ENCODE data around the gene DKK3.

DKK3 gene

GRCh38 chr11:12029738-12030363, 21.4 kb upstream of the DKK3 start:
- no peak for DNase-seq

GRCh38 chr11:12029119-12029518, 20.7 kb upstream of the DKK3 start:
- no peak for DNase-seq

GRCh38 chr11:12028303-12028702, 19.9 kb upstream of the DKK3 start:
- no peak for DNase-seq

DNA sequence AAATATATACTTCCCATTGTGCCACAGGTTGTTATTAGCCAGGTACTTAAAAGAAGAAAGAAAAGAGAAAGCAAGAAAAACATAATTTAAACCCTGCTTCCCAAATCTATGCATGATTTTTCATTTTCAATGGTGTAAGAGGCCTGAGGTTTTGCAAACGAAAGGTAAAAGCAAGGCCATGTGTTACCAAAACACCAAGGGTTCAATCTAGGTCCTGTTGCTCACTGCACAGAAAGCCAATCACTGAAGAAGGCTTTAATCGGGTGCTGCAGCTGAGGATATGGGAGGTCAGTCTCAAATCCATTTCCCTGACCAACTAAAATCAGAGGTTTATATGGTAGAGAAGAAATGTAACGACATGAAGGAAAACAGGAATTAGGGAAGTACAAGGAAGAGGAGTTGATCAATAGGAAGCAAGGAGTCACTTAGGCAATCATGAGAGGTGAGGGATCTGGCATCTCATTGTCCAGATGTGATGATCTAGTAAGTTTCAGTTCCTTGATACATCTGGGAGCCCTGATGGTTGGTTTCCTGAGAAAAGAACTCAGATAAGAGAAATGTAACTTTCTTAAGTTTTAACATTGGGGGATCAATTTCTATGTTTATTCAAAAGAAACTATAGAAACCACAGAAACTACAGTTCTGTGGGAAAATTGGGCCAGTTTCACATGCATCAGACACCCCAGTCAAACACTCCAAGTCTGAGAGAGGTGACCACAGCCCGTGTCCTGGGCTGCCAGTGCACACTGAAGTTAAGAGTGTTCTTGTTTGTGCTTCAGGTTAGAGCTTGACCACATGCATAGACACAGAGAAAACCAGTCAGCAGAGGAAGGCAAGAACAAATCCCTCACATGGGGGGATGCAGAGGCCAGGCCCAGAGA, 18.1 kb upstream of the DKK3 start:
- DNase-seq = no peak

DNA sequence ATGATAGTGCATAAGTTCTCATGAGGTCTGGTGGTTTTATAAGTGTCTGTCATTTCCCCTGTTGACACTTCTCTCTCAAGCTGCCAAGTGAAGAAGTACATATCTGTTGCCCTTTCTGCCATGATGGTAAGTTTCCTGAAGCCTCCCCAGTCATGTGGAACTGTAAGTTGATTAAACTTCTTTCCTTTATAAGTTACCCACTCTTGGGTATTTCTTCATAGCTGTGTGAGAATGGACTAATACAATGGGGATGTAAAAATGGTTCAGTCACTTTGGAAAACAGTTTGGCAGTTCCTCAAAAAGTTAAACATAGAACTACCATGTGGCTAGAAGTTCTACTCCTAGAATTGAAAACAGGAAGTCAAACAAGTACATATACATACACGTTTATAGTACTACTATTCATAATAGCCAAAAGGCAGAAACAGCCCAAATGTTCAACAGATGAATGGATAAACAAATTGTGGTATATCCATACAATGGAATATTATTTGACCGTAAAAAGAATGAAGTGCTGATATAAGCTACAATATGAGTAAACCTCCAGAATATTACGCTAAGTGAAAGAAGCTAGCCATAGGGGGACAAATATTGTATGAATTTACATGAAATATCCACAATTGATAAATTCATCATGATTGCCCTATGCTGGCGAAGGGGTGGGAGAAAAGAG, 16.0 kb upstream of the DKK3 start:
- DNase-seq = no peak

GRCh38 chr11:12023015-12023414, 14.6 kb upstream of the DKK3 start:
- DNase-seq = no peak

- DNase-seq = no peak
These were observed 12.1 kb upstream of the DKK3 start for GRCh38 chr11:12020546-12020945.

GRCh38 chr11:12019866-12020416, 11.5 kb upstream of the DKK3 start:
- DNase-seq = no peak

GRCh38 chr11:12019337-12019736, 10.9 kb upstream of the DKK3 start:
- no peak for DNase-seq

- DNase-seq = no peak
These were observed 9.5 kb upstream of the DKK3 start for GRCh38 chr11:12017865-12018453.

GRCh38 chr11:12017243-12017678, 8.8 kb upstream of the DKK3 start:
- no peak for DNase-seq

GRCh38 chr11:12016246-12016645, 7.8 kb upstream of the DKK3 start:
- DNase-seq = no peak

DNA sequence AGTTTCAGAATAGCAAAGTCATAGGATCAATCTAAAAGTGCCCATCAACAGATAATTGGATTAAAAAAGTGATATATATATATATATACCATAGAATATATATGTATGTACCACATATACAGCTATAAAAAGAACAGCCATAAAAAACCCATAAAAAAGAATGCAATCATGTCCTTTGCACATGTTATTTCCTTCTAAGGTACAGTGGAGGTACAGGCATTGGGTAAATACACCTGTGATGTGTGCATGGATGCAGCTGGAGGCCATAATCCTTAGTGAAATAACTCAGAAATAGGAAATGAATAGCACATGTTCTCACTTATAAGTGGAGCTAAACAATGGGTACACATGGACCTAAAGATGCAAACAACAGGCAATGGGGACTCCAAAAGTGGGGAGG, 7.1 kb upstream of the DKK3 start:
- no peak for DNase-seq

DNA sequence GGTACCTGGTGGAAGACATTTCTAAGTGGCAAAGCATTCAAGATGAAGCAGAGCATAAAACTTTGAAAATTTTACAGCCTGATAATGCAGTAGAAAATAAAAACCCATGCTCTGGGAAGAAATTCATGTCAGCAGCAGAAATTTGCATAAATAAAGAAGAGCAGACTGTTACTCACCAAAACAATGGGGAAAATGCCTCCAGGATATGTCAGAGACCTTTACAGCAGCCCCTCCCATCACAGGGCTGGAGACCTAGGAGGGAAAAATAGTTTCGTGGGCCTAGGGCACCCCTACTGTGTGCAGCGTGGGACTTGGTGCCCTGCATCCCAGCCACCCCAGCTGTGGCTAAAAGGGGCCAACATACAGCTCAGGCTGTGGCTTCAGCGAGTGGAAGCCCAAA, 5.4 kb upstream of the DKK3 start:
- no peak for DNase-seq

DNA sequence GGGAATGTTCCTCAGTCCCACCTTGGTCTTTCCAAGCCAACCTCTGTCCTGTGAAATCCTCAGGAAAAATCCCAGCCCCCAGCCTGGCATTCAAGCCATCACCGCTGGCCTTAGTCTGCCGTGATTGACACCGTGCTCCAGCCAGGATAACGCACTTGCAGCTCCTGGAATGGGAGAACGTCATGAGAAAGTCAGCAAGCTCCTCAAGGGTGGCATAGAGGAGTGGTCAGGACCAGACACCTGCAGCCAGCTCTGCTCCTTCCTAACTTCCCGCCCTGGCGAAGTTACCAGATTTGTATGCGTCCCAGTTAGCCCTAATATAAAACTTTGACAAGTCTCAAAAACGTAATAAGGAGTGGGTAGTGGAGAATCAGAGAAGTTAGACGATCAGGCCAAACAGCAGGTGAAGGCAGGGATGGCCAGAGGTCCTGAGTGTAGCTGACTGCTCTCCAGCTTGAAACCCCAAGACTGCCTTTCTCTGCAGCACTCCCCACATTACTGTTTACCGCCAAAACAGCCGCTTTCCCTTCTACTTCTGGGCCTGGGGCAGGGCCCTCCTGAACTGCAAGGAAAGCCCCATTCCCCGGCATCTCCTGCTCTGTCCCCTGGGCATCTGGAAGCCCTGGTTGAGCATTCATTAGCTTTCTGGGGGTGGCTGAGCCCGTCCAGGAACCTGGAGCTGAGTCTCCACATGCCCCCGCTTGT, 1.3 kb upstream of the DKK3 start:
- no peak for DNase-seq

GRCh38 chr11:12008790-12009616, 577 bp upstream of the DKK3 start:
- DNase-seq = no peak

DNA sequence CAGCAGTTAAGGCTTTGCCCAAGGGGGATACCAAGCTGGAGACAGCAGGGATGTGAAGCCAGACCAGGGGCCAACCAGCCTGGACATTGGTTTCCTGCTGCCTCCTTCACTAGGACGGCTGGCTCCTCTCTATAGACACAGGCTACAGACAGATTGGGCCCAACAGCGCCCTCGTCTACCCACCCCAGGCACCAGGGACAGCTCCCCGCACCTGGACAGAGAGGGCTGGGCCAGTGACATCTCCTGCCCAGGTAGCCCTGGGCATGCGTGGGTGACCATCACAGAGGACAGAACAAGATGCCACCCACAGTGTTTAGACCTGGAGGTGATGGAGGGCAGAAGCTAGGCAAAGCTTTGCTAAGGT, 1.2 kb downstream of the DKK3 start:
- no peak for DNase-seq

- no peak for DNase-seq
These were observed 1.7 kb downstream of the DKK3 start for GRCh38 chr11:12006552-12007229.

- DNase-seq = no peak
These were observed 3.0 kb downstream of the DKK3 start for GRCh38 chr11:12005476-12005875.

GRCh38 chr11:12005061-12005460, 3.4 kb downstream of the DKK3 start:
- DNase-seq = no peak

- no peak for DNase-seq
These were observed 4.6 kb downstream of the DKK3 start for GRCh38 chr11:12003815-12004214.

All from activated effector memory CD4-positive, alpha-beta T cell treated with Interleukin-2 at 50 U/mL for 16 hours (primary cell).